ENCODE measurements around the gene MITF. TPM values are rescaled to one million over a fixed set of nuclear protein-coding genes. Genes with fewer than 3 reads are reported as not detected.

The MITF gene
- total and polyA plus RNA-seq, 8 donors: 3.5 to 61.3 (median 15.5) TPM

DNA sequence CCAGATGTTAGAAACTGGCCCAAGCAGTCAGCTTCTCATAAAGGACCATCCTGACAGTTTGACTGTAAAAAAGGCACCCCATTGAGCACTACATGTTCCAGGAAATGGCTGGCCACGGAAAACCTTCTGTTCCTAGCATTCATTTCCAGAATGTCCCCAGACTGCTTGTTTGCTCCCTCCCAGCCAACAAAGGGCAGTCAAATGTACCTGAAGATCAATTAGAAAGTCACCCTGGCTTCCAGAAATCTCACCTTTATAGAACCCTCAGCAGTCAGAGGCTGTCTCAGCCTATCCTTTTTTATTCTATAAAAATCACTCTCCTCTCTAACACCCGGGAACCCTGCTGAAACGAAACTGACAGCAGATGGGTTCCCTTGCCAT lies 259.5 kb downstream of the MITF start:
- H3K9me3 ChIP-seq: no peaks in the 10 kb centered on the region
- peak overlapping the region in 1 of 4 donors; percentile 15 for H3K4me3 ChIP-seq
- H3K27ac ChIP-seq: peak overlapping the region in 4 of 5 donors; percentile 63 to 80 (median 76)
- WGBS, 5 donors: 16 to 38% (median 30%) methylated on average over 3 of the region's 3 CpGs
- DNase-seq: peak; percentile 18 to 33
- TF ChIP-seq CTCF (IDR thresholded peaks at IDR 0.05): no peak
- no peak for TF ChIP-seq POLR2AphosphoS5 (IDR thresholded peaks at IDR 0.05)
- no peak for TF ChIP-seq EP300 (IDR thresholded peaks at IDR 0.05)
- no peak for TF ChIP-seq POLR2A (IDR thresholded peaks at IDR 0.05)
- peaks cover 6 to 33% (median 17%) of the 10 kb centered on the region in 4 donors for H3K4me1 ChIP-seq
- no peaks in the 10 kb centered on the region for H3K27me3 ChIP-seq
- intact Hi-C loops (cut with DNase I; ENCODE audit: low total_unique reads): no loop called here
- no peaks in the 10 kb centered on the region for H3K36me3 ChIP-seq

DNA sequence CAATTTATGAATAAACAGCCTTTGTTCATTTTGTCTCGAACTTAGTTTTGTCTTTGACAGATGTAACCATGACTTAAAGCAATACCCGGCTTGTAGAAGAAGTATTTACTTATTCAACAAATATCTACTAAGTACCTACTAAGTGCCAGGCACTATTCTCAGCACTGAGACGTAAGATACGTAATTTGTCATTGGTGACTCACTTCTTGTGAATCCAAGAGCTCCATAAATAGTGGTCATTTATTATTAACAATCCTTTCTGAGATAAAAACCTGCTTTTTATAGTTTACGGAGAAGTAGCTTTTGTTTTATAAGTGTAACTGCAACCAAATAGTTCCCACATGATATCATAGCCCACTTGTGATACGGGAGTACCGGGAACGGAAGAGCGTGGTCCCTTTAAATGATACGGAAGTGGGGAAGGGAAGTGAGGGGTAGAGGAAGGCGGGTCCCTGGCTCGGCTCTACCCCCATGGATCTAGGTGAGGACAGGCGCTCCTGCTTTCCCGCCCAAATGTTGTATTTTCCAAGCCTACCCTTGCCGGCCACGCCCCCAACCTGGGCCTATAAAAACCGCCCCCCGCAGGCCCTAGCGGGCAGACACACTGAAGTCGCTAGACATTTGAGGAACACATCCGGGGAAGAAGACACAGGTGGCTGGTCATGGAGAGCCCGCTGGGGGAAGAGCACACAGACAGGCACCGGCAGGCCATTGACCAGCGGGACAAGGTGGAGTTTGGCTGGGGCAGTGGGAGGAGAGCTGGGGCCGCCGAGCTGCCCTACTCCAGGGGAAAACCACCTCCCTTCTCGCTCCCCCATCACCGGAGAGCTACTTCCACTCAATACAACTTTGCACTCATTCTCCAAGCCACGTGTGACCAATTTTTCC lies 260.1 kb downstream of the MITF start, which contains the start of gene SAMMSON:
SAMMSON (plus strand) TSS at position 594 of the 888 bp plus-strand sequence.
- 80 to 90% (median 85%) methylated on average over 29 of the region's 29 CpGs for WGBS, 5 donors
- Histone ChIP-seq H3K27ac (peak within 1 kb of the TSS in 4 of 5 donors; percentile 63 to 80 (median 76)), H3K4me1 (peaks cover 6 to 33% (median 17%) of the 10 kb centered on the region in 4 donors), H3K36me3 (no peaks in the 10 kb centered on the region), H3K27me3 (no peaks in the 10 kb centered on the region), H3K9me3 (no peaks in the 10 kb centered on the region), H3K4me3 (peak within 1 kb of the TSS in 1 of 4 donors; percentile 15)
- TF ChIP-seq CTCF (IDR thresholded peaks at IDR 0.05) (no peak), POLR2AphosphoS5 (IDR thresholded peaks at IDR 0.05) (no peak), POLR2A (IDR thresholded peaks at IDR 0.05) (no peak), EP300 (IDR thresholded peaks at IDR 0.05) (no peak)
- intact Hi-C loops (cut with DNase I; ENCODE audit: low total_unique reads): no loop called here
- peak in 1 of 2 donors; percentile 43 for DNase-seq

- no peaks in the 10 kb centered on the region for H3K36me3 ChIP-seq
- peak overlapping the region in 4 of 5 donors; percentile 63 to 80 (median 76) for H3K27ac ChIP-seq
- intact Hi-C loops (cut with DNase I; ENCODE audit: low total_unique reads): no loop called here
- no peak overlapping the region for H3K4me3 ChIP-seq
- DNase-seq: no peak
- 70 to 85% (median 78%) methylated on average over 14 to 15 of the region's 15 CpGs for WGBS, 5 donors
- TF ChIP-seq CTCF (IDR thresholded peaks at IDR 0.05): no peak
- TF ChIP-seq POLR2AphosphoS5 (IDR thresholded peaks at IDR 0.05): no peak
- no peak for TF ChIP-seq EP300 (IDR thresholded peaks at IDR 0.05)
- H3K4me1 ChIP-seq: peaks cover 6 to 33% (median 17%) of the 10 kb centered on the region in 4 donors
- no peaks in the 10 kb centered on the region for H3K9me3 ChIP-seq
- no peaks in the 10 kb centered on the region for H3K27me3 ChIP-seq
Observed at GRCh38 chr3:70000028-70000410, 260.8 kb downstream of the MITF start.

DNA sequence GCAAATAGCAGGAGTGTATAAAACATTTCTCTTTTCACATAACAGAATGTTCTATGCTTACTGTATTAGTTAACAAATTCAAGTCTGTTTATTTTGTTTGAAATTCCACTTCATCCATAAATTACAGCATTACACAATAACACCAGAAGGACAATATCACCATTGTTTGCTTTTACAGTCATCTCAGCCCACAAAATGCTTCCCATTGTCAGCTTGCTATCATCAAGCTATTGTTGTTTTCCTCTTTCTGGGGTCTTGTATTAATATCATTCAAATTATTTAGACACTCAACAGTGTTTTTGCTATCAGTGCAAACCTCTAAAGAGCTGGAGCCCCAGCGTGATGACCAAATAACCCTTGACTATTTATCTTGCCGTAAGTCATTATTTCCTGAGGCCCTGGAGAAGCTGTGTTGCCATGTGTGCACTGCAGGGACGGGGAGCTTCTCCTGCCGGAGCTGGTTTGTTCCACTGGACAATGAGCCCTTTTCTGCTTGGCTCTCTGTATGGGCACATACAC lies 261.4 kb downstream of the MITF start:
- Histone ChIP-seq H3K36me3 (no peaks in the 10 kb centered on the region), H3K9me3 (no peaks in the 10 kb centered on the region), H3K27me3 (no peaks in the 10 kb centered on the region), H3K4me3 (no peak overlapping the region), H3K4me1 (peaks cover 6 to 33% (median 17%) of the 10 kb centered on the region in 4 donors), H3K27ac (peak overlapping the region in 2 of 5 donors; percentile 77 to 80)
- WGBS, 5 donors: 24 to 51% (median 31%) methylated on average over 4 of the region's 4 CpGs
- intact Hi-C loops (cut with DNase I; ENCODE audit: low total_unique reads): no loop called here
- peak in 1 of 2 donors; percentile 53 for DNase-seq
- TF ChIP-seq CTCF (IDR thresholded peaks at IDR 0.05) (no peak), EP300 (IDR thresholded peaks at IDR 0.05) (no peak), POLR2A (IDR thresholded peaks at IDR 0.05) (no peak), POLR2AphosphoS5 (IDR thresholded peaks at IDR 0.05) (no peak)

All from stomach (tissue), 9 donors.